Keratinocyte (primary cell): ENCODE results near the gene ACSL6. TPM values are rescaled to one million over a fixed set of nuclear protein-coding genes. Genes with fewer than 3 reads are reported as not detected.

Source experiments
- DNase-seq: peaks from one replicate; pipeline ENCODE4 v3.0.0-alpha.2; 2011; ENCODE audit warnings: low read depth, missing footprints, low spot score
- FAIRE-seq: peaks from 2 replicates; lab custom pipeline; 2011; peaks lifted over from hg19 to GRCh38; lab: Jason Lieb, UNC
- H2AFZ ChIP-seq: 2 replicates; pipeline ENCODE4 v1.6.0; 2012; ENCODE audit warnings: low read length, control low read depth, inconsistent platforms; ENCODE audit not compliant: control insufficient read depth
- H3K27ac ChIP-seq: 2 replicates; pipeline ENCODE4 v1.5.1; 2011; ENCODE audit warnings: low read length; ENCODE audit not compliant: control insufficient read depth, insufficient read depth
- H3K27me3 ChIP-seq: 3 replicates; pipeline ENCODE4 v1.6.0; 2011; ENCODE audit warnings: low read length; ENCODE audit not compliant: control insufficient read depth, insufficient read depth; ENCODE audit errors: extremely low read depth
- H3K36me3 ChIP-seq, 2 experiments: 2 replicates in 1 of 2; 3 replicates in 1 of 2; pipeline ENCODE4 v1.5.1; 2011; ENCODE audit warnings: low read length in 2 of 2, mild to moderate bottlenecking in 1 of 2; ENCODE audit not compliant: control insufficient read depth in 2 of 2, insufficient read depth in 2 of 2; ENCODE audit errors: extremely low read depth in 1 of 2
- H3K4me1 ChIP-seq: 3 replicates; pipeline ENCODE4 v1.5.1; 2011; ENCODE audit warnings: low read length; ENCODE audit not compliant: control insufficient read depth, insufficient read depth; ENCODE audit errors: extremely low read depth
- H3K4me2 ChIP-seq: 3 replicates; pipeline ENCODE4 v1.6.0; 2011; ENCODE audit warnings: low read depth, low read length; ENCODE audit not compliant: control insufficient read depth, insufficient read depth; ENCODE audit errors: extremely low read depth
- H3K4me3 ChIP-seq, 3 experiments: fragments of 200-600 bp in 1 of 3; sonication (generic) in 1 of 3; 2 replicates in 2 of 3; 3 replicates in 1 of 3; pipeline ENCODE4 v1.5.1; 2011 to 2016; ENCODE audit warnings: low read length in 3 of 3, mild to moderate bottlenecking in 3 of 3, control low read depth in 2 of 3, inconsistent platforms in 1 of 3, low read depth in 1 of 3, mixed read lengths in 1 of 3, mixed run types in 1 of 3, moderate library complexity in 1 of 3; ENCODE audit not compliant: control insufficient read depth in 2 of 3, insufficient read depth in 2 of 3; ENCODE audit errors: extremely low read depth in 1 of 3
- H3K79me2 ChIP-seq: 2 replicates; pipeline ENCODE4 v1.6.0; 2012; ENCODE audit warnings: low read length; ENCODE audit not compliant: control insufficient read depth, insufficient read depth
- H3K9ac ChIP-seq: 3 replicates; pipeline ENCODE4 v1.6.0; 2011; ENCODE audit warnings: low read length; ENCODE audit not compliant: control insufficient read depth, insufficient read depth; ENCODE audit errors: extremely low read depth
- H3K9me1 ChIP-seq: 3 replicates; pipeline ENCODE4 v1.6.0; 2011; ENCODE audit warnings: low read length; ENCODE audit not compliant: control insufficient read depth, insufficient read depth; ENCODE audit errors: extremely low read depth
- H3K9me3 ChIP-seq: 2 replicates; pipeline ENCODE4 v1.5.1; 2012; ENCODE audit warnings: low read depth, low read length; ENCODE audit not compliant: control insufficient read depth
- H4K20me1 ChIP-seq: 3 replicates; pipeline ENCODE4 v1.6.0; 2011; ENCODE audit warnings: low read length; ENCODE audit not compliant: control insufficient read depth, insufficient read depth; ENCODE audit errors: extremely low read depth
- EZH2 ChIP-seq: IDR thresholded peaks from one replicate; pipeline ENCODE4 v1.6.1; 2012; ENCODE audit warnings: inconsistent platforms, mild to moderate bottlenecking, low read length, moderate library complexity
- dilution Hi-C: fragments of 300-500 bp; cut with MboI; formaldehyde crosslinking; loops from one replicate; pipeline ENCODE4 v1.7.0; 2020; ENCODE audit warnings: low sequenced_read_pairs; ENCODE audit not compliant: extremely low pct_ligation_motif_present
- polyA plus RNA-seq, 5 experiments: library from polyadenylated mRNA; depleted of rRNA in 3 of 5; stranded (reverse) in 3 of 5; stranded (forward) in 1 of 5; unstranded in 1 of 5; fragments of >200 nt; gene quantifications; 1 replicate in 1 of 5; 2 replicates in 3 of 5; 3 replicates in 1 of 5; pipeline versions ENCODE4 v1.2.1 to v1.2.3, GENCODE V29; 2011 to 2012; ENCODE audit warnings: missing spikeins in 2 of 5, low read depth in 1 of 5, low replicate concordance in 1 of 5
- TF ChIP-seq, protein P1 (sequence below), 3 experiments: IDR thresholded peaks in 1 of 3; conservative IDR thresholded peaks in 1 of 3; optimal IDR thresholded peaks in 1 of 3; 2 replicates in 2 of 3; 3 replicates in 1 of 3; pipeline versions ENCODE3 to v1.5.1; 2011; ENCODE audit warnings: low read length in 3 of 3, mild to moderate bottlenecking in 3 of 3, moderate library complexity in 2 of 3, control low read depth in 1 of 3, inconsistent platforms in 1 of 3; ENCODE audit not compliant: insufficient read depth in 2 of 3; ENCODE audit errors: extremely low read depth in 1 of 3

The ACSL6 gene
- polyA plus RNA-seq, 1 donor (not counting 4 experiments of a cell fraction or from before 2014, with no cell fraction given), result 0.18 TPM

DNA sequence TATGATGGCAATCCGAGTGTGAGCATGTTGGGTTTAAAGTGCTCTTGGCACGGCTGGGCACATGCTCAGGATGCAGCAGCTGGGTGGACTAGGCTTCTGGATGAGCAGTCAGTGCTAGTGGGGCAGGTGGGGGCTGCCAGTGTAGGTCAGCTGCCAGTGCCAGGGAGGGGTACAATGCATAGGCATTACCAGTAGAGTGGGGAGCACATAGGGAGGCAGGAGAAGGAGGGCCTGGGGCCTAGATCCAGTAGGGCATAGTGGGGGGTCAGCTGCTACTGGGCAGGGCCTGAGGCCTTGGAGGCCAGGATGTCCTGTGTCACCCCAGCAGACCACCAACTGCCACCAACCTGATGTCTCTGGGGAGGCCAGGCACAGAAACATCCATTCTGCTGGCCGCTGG is 24.2 kb downstream of the ACSL6 start:
- no peaks in the 10 kb centered on the region for H4K20me1 ChIP-seq
- H3K27me3 ChIP-seq, result peaks cover 7% of the 10 kb centered on the region
- no peak overlapping the region for H2AFZ ChIP-seq
- dilution Hi-C loops, result no loop called here
- FAIRE-seq, result no peak
- H3K4me3 ChIP-seq, result no peak overlapping the region
- H3K36me3 ChIP-seq, result no peaks in the 10 kb centered on the region
- no peak overlapping the region for H3K27ac ChIP-seq
- no peaks in the 10 kb centered on the region for H3K79me2 ChIP-seq
- no peaks in the 10 kb centered on the region for H3K4me1 ChIP-seq
- H3K9ac ChIP-seq, result no peak overlapping the region
- TF ChIP-seq EZH2, result no peak
- H3K9me3 ChIP-seq, result no peaks in the 10 kb centered on the region
- H3K4me2 ChIP-seq, result no peak overlapping the region
- no peak for DNase-seq
- H3K9me1 ChIP-seq, result no peaks in the 10 kb centered on the region

DNA sequence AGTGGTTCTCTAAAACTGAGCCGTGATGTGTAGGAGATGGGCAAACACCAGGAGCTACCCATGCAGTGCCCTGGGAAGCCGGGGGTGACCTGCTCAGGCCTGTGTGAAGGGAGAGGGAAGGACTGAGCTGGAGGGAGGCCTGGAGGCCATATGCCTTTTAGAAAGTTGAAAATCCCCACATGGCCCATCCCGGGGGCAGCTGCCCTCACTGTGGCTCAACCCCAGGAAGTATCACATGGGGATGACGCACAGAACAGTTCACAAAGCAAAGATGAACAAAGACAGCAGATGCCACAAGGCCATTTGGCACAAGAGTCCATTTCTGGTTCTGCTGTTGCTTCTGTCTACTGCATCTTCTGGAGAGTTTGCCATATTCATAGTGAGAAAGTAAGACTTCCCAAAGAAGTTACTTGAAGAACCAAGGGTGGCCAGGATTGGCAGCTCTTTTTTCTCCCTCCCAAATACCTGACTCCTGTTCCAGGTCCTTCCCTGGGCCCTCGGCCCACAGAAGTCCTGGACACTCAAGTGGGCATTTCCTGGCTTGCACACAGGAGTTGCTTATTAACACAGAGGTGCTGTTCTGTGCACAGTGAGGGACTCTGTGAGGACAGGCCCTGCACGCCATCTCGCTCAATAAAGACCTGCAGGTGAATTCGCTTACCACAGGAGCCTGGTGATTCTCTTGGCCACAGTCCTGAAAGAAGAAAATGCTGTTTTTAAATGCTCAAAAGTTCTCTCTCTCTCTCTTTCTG is 25.1 kb downstream of the ACSL6 start:
- H3K27ac ChIP-seq, result no peak overlapping the region
- no peaks in the 10 kb centered on the region for H3K27me3 ChIP-seq
- H3K9me1 ChIP-seq, result no peaks in the 10 kb centered on the region
- no peak overlapping the region for H3K9ac ChIP-seq
- no peak overlapping the region for H3K4me2 ChIP-seq
- no peak for FAIRE-seq
- no peaks in the 10 kb centered on the region for H3K4me1 ChIP-seq
- no peak overlapping the region for H2AFZ ChIP-seq
- TF ChIP-seq, protein P1, sequence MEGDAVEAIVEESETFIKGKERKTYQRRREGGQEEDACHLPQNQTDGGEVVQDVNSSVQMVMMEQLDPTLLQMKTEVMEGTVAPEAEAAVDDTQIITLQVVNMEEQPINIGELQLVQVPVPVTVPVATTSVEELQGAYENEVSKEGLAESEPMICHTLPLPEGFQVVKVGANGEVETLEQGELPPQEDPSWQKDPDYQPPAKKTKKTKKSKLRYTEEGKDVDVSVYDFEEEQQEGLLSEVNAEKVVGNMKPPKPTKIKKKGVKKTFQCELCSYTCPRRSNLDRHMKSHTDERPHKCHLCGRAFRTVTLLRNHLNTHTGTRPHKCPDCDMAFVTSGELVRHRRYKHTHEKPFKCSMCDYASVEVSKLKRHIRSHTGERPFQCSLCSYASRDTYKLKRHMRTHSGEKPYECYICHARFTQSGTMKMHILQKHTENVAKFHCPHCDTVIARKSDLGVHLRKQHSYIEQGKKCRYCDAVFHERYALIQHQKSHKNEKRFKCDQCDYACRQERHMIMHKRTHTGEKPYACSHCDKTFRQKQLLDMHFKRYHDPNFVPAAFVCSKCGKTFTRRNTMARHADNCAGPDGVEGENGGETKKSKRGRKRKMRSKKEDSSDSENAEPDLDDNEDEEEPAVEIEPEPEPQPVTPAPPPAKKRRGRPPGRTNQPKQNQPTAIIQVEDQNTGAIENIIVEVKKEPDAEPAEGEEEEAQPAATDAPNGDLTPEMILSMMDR (optimal IDR thresholded peaks at IDR 0.05 in 1 of 3, IDR thresholded peaks at IDR 0.05 in 1 of 3, conservative IDR thresholded peaks at IDR 0.05 in 1 of 3; ENCODE audit: extremely low read depth in 1 of 3, insufficient read depth in 2 of 3, low read length in 3 of 3), result no peak
- no peak for TF ChIP-seq EZH2
- dilution Hi-C loops, result no loop called here
- DNase-seq, result no peak
- no peaks in the 10 kb centered on the region for H3K36me3 ChIP-seq
- H3K9me3 ChIP-seq, result no peaks in the 10 kb centered on the region
- H3K4me3 ChIP-seq, result no peak overlapping the region
- H4K20me1 ChIP-seq, result no peaks in the 10 kb centered on the region
- H3K79me2 ChIP-seq, result no peaks in the 10 kb centered on the region
